Stimulated activated CD8-positive, alpha-beta memory T cell treated with anti-CD3 and anti-CD28 coated beads, Interleukin-15, amount 100 ng/mL, for 24 hours (primary cell): ENCODE results near the gene CD59.
"Not testable (repeated sequence)": the region's sequence is repeated elsewhere in the genome, so short reads cannot be mapped to it uniquely, and the experiment has no call there.

Source experiments
- DNase-seq: peaks from one replicate; pipeline ENCODE4 v3.0.0-alpha.2; 2020; ENCODE audit warnings: low read depth

CD59 gene

DNA sequence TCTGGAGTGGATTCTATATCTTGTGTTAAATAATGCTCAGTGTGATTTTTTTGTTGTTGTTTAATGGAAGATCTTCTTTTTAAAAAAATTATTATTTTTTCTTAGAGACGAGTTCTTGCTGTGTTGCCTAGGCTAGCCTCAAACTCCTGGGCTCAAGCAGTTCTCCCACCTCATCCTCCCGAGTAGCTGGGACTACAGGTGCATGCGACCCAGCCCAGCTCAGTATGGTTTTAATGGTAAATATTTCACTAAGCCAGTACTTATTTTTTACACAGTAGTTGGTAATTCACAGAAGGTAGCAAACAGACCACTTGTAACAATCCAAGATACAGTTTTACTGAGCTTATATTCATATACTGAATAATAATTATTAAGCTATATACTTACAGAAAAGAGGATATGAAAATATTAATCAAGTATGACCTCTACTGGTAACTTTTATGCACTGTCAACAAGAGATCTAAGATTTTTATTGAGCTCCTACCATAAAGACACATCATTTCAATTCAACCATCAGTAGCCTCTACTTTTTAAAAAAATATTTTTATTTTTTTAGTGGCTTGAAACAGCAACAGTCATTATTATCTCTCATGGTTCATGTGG is 6.1 kb upstream of the CD59 start:
- DNase-seq = no peak

DNA sequence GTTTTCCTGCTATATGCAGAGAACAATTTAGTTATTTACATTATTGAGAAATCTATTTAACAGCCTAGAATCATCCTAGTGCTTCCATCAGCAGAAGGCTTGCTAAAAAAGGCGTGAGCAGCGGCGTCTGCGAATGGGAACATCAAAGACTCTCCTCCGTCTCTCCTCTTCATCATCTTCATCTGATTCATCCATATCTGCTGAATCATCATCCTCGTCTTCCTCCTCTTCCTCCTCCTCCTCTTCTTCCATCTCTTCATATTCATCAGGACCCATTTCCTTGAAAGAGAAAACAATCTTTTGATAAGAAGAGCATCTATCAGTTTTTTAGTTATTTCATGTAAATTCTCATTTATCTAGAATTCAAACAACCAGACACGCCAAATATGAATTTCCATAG is 5.6 kb upstream of the CD59 start:
- no peak for DNase-seq

DNA sequence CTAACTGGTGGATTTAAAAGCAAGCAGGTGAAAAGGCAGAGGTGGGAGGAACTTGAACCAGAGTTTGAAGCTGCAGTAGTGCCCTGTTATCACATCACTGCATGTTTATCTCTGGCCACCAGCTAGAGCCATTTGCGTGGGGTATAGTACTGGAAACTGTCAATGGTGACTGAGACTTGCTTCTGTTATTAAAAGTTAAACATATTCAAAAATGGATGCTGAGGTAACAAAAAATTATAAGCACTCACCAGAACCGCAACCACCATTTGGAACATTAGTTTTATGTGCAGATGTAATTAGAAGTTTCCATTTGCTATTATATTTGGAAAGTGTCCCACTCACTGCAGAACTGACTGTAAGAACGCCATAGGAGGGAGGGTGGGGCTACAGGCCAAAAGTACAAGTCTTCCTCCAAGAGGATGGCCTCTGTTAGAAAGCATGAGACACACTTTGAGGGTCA is 1.2 kb upstream of the CD59 start:
- no peak for DNase-seq

DNA sequence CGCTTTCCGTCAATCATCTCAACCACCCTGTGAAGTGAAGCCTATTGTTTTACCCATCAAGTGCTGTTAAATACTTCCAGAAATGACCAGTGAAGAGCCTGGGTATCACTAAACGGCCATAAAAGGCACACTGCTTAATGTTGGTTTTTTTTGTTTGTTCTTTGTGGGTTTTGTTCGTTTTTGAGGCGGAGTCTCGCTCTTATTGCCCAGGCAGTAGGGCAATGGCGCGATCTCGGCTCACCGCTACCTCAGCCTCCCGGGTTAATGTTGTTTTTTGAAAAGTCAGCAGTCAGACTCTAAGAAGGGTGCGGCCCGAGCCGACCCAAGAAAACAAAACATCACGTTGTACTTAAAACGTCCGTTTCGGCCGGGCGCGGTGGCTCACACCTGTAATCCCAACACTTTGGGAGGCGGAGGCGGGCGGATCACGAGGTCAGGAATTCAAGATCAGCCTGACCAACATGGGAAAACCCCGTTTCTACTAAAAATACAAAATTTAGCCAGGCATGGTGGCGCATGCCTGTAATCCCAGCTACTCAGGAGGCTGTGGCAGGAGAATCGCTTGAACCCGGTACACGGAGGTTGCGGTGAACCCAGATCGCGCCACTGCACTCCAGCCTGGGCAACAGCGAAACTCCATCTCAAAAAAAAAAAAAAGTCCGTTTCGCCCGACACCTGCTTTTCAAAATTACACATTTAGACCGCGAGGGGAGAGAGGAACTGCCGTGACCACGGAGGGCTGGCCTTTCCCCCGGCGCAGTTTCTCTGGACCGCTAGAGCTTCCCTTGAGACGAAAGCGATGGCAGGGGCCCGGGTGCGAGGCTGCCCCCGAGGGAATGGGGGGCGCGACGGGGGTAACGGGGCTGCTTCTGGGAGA is 714 bp downstream of the CD59 start:
- DNase-seq = no peak

DNA sequence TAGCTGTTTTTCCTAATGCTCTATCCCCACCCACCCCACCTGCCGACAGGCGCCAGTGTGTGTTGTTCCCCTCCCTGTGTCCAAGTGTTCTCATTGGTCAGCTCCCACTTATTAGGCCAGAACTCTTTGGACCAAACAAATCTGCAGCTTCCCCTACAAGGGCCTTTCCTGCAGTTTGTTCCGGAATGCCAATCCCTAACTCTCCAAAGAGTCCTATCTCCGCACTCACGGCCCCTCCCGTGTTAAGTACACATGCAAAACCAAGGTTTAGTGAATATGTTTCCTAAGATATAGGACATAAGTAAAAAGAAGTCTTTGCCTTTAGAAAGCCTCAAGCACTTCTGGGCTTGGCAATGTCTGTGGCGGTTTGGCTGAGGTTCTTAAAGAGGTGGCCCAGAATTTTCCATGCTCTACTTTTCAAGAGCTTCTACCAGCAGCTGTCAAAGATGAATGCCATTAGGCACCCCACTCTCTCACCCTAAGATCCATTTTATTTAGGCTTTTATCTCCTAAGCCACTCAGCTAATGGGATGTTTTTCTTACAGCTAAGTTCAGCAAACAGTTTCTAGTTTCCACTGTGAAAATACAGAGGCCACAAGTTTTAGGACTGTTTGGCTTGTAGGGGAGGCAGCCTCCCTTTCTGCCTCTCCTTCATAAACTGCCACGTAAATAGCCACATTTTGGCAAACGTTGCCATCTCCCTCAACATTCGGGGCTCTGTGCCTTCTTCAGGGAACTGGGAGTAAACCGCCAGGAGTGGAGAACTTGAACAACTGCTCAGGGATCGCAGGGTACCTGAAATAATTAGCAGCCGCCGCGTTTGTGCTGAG is 1.6 kb downstream of the CD59 start:
- no peak for DNase-seq

DNA sequence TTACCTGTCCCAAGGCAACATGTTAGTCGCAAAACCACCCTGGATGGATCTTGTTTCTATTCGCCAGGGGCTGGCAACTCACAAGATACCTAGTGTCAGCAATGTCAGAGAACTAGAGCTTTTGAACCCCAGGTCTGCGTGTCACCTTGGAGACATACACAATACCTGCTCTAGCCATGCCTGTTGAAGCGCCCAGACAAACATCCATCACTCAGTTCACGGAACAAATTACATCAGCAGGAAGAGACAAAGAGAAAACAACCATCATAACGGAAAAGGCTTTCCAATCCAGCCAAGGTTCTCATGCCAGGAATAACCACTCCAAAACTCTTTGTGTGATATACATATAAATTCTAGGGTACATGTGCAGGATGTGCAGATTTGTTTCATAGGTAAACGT is 2.2 kb downstream of the CD59 start:
- no peak for DNase-seq

DNA sequence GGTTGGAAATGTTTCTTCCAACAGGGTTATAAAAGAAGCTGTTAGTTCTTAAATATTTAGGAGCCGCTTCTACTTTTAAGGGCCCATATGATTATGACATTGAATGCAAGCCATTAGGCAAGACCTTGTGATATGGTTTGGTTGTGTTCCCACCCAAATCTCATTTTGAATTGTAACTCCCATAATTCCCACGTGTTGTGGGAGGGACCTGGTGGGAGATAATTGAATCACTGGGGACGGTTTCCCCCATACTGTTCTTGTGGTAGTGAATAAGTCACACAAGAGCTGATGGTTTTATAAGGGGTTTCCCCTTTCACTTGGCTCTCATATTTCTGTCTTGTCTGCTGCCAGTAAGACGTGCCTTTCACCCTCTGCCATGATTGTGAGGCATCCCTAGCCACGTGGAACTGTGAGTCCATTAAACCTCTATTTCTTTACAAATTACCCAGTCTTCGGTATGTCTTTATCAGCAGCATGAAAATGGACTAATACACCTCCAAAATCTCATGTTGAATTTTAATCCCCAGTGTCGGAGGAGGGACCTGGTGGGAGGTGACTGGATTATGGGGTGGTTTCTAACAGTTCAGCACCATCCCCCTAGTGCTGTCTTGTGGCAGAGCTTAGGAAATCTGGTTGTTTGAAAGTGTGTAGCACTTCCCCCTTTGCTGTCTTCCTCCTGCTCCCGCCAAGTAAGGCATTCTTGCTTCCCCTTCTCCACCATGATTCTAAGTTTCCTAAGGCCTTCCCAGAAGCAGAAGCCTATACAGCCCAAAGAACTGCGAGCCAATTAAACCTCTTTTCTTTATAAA is 4.3 kb downstream of the CD59 start:
- DNase-seq = no peak

DNA sequence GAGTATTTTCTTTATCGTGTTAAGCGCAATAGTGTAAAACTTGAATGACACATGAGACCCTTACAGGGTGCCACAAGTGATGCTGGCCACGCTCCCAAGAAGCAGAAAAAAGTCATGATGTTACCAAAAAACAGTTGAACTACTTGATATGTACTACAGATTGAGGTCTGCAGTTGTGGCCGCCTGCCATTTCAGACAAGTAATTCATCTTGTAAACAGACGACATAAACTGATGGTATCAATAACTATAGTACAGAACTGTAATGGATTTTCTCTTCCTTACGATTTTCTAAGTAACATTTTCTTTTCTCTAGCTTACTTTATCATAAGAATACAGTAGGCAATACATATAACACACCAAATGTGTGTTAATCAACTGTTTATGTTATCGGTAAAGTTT is 5.5 kb downstream of the CD59 start:
- no peak for DNase-seq

DNA sequence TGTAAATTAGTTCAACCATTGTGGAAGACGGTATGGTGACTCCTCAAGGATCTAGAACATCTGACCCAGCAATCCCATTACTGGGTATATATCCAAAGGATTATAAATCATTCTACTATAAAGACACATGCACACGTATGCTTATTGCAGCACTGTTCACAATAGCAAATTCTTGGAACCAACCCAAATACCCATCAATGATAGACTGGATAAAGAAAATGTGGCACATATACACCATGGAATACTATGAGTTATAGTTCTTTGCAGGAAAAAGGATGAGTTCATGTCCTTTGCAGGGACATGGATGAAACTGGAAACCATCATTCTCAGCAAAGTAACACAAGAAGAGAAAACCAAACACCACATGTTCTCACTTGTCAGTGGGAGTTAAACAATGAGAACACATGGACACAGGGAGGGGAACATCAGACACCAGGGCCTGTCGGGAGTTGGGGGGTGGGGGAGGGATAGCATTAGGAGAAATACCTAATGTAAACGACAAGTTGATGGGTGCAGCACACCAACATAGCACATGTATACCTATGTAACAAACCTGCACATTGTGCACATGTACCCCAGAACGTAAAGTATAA is 7.1 kb downstream of the CD59 start:
- DNase-seq = not testable (repeated sequence)

DNA sequence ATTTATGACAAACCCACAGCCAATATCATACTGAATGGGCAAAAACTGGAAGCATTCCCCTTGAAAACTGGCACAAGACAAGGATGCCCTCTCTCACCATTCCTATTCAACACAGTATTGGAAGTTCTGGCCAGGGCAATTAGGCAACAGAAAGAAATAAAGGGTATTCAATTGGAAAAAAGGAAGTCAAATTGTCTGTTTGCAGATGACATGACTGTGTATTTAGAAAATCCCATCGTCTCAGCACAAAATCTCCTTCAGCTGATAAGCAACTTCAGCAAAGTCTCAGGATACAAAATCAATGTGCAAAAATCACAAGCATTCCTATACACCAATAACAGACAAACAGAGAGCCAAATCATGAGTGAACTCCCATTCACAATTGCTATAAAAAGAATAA is 8.7 kb downstream of the CD59 start:
- DNase-seq = not testable (repeated sequence)

DNA sequence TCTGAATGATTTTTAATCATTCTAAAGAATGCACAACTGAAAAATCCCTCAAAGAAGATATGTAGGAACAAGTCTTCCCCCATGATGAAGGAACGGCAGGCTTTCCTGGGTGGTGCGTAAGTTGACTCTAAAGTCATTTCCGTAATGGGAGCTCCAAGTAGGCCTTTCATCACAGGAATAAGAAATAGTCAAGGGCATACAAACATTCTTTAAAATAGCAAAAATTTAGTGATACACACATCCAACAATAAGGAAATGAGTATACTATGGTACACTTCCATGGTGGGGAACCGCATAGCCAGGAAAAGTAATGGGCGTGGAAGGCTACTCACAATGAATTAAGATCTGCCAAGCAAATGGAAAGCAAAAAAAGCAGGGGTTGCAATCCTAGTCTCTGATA is 10.7 kb downstream of the CD59 start:
- no peak for DNase-seq

DNA sequence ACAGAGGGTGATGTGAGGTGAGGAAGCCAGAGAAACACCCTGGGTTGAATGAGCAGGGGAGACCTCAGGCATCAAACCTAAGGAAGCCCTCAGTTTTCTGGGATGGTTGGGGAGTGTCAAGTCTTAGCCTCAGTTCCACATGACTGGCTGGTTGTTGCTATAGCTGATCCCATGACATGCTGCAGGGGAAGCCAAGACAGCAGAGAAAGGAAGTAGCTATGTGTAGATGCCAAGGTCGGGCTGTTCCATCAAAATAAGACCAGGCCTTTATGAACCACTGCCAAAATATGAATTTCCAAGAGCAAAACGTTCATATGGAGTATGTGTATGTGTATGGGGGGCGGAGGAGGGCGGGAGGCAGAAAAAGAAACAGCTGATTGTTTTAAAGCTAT is 11.6 kb downstream of the CD59 start:
- DNase-seq = no peak

DNA sequence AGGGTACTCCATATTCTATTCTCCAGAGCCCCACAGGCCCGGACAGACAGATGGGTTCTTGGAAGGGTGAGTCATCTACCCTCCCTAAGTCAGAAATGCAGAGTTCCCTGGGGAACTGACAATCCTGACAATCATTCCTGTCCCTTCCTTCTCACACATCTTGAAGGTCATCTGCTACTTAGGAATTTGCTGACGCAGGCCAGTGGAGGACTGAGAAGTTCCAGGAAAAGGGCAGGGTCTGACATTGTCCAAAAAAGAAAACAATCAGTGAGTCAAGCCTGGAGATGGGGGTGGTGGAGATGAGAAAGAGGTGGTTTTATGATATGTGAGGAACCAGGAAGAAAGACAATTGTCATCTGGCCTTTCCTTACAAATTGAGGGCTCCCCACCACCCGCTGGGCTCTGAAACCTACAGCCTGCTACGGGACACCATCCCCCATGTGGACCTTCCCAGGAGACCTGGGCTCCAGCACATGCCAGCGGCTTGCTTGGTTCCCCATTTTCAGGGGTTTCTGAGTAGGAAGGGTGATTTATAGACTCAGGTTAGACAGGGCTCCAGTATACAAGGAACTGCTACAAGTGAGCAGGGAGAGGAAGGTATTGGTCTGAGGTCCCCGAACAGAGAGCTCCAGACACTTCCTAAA is 12.9 kb downstream of the CD59 start:
- DNase-seq = no peak

DNA sequence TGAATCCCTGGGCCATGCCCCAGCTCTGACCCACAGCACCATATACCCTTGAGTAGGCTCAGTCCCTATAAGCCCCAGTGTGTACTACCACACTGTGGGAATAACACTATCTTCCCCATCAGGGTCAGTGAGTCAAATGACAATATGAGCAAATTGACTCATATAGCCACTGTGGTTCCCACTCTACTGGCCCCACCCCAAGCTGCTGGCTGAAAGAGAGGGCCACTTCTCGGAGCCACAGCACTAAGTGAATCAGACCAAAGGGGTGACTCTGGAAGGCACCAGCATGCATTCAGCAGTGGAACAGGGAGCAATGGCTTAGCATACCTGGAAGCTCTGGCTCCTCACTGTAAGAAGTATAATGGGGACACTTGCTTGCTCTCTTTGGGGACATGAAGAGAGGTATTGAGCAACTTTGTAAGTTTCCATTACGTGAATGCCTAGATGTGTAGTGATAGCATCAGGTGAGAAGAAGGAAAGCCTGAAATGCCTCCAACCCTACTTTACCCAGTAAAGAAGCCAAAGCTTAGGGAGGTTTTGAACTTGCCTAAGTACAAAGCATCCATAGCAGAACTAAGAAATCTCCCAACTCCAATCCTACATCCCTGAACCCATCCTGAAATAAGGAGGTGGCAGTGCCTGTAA is 13.5 kb downstream of the CD59 start:
- DNase-seq = no peak

DNA sequence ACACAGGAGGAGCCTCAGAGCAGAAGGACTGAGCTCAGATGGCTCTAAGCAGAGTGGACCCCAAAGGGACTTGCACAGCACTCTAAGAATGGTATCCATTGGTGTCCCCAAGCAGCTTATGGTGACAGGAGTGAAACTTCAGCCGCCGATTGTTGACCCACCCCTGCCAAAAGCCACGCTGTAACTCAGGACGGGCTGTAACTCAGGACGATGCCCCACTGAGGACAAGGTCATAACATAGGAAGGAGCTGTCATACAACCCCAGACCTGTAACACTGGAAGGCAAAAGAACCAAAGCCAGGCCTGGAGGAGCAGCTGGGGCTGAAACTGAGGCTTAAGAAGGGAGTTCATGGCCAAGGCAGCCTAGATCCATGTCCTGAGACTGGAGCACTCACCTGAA is 14.2 kb downstream of the CD59 start:
- DNase-seq = no peak

DNA sequence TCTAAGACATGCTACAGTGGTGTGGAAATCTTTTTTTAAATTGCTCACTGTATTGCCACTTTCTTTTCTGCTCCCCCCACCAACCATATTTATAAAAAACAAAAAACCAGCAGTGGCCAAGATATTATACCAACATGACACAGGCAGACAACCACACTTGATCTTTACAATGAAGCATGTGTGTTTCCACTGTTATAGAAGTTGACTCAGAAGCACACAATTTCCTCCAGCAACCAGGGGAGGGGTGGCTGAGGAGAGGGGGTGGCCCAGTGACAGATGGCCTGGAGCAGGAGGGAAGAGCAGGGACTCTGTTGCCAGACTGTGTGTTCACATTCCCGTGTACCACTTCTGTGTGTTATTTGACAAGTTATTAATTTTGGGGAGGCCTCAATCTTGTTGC is 14.8 kb downstream of the CD59 start:
- no peak for DNase-seq

DNA sequence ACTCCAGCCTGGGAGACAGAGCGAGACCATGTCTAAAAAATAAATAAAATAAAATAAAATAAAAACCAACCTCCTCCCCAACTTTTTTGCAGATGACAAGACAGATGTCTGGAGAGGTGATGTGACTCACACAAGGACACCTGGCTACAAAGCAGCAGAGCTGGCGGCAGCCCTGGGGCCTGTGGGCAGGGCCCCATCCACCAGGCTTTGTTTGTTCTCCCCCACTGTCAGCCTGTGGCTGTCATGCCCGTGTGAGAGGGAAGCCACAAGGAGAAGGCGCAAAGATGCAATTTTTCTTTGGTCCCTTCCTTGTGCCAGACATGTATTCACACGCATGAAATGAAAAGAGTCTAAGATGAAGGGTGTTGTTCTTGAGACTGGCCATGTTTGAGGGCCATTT is 16.6 kb downstream of the CD59 start:
- no peak for DNase-seq

DNA sequence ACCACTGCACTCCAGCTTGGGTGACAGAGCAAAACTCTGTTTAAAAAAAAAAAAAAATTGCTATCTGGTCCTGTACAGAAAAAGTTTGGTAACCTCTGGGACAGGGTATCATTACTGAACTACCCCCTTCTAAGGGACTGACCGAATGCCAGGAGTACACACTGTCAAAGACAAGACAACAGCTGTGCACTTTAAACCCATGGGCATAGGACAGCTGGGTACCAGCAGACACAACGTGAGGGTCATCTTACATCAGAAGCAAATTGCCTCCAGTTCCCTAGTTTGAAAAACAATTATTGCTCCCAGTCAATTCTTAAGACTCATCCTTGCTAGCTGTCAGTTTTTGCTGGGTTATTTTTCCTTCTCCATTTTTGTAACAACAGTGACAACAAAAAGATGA is 17.8 kb downstream of the CD59 start:
- DNase-seq = no peak

DNA sequence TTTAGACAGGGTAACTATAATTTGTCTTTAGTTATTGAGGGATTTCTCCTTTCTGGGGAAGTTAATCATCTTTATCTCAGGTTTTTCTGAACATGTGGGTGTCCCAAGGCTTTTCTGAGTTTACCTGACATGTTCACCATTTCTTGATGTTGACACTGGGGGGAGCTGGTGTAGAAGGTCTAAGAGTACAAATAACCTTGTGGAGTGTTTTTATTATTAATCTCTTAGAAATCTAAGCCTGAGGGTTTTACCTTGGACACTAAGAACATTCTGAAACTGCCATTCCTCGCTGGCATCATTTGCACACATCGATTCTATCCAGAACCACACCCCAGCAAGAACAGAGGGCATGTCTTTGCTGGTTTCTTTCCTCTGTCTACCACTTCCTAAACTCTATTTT is 20.0 kb downstream of the CD59 start:
- no peak for DNase-seq

DNA sequence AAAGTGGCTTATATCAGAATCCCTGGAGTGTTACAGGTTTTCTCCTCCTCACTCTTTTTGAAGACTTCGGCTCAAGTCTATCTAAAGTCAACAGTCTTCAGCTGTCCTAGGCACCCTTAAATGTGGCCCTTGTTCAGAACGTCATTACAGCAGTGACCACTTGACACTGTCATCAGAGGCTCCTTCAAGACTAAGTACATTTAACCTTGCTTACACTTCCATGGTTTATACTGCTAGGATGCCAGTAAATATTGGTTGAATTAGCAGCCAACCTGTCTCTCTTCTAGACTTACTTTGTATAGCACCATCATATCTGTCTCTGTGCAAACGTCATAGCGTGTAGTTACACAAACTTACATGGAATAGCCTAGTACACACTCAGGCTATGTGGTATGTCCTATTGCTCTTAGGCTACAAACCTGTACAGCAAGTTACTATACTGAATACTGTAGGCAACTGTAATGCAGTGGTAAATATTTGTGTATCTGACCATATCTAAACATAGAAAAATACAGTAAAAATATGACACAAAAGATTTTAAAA is 22.3 kb downstream of the CD59 start:
- DNase-seq = no peak
